BLaER1 (cell line): ENCODE measurements around the gene ZBTB20.

ENCODE experiments used
- H3K27ac ChIP-seq: shearing (Covaris generic); formaldehyde crosslinking; 2 replicates; pipeline ENCODE4 v1.8.1; 2022
- H3K27me3 ChIP-seq: shearing (Covaris generic); formaldehyde crosslinking; 2 replicates; pipeline ENCODE4 v1.8.1; 2022
- H3K36me3 ChIP-seq: shearing (Covaris generic); formaldehyde crosslinking; 2 replicates; pipeline ENCODE4 v1.8.1; 2022
- H3K4me1 ChIP-seq: shearing (Covaris generic); formaldehyde crosslinking; 2 replicates; pipeline ENCODE4 v1.8.1; 2022
- H3K4me2 ChIP-seq: shearing (Covaris generic); formaldehyde crosslinking; 2 replicates; pipeline ENCODE4 v1.8.1; 2022
- H3K4me3 ChIP-seq: shearing (Covaris generic); formaldehyde crosslinking; 2 replicates; pipeline ENCODE4 v1.8.1; 2022
- H3K9ac ChIP-seq: shearing (Covaris generic); formaldehyde crosslinking; 2 replicates; pipeline ENCODE4 v1.8.1; 2022
- H3K9me3 ChIP-seq: shearing (Covaris generic); formaldehyde crosslinking; 2 replicates; pipeline ENCODE4 v1.8.1; 2022
- H4K20me1 ChIP-seq: shearing (Covaris generic); formaldehyde crosslinking; 2 replicates; pipeline ENCODE4 v1.8.1; 2022
- Cebpa-rat ChIP-seq: shearing (Covaris generic); IDR thresholded peaks from 2 replicates; pipeline ENCODE4 v1.8.1; 2022

Gene ZBTB20

DNA sequence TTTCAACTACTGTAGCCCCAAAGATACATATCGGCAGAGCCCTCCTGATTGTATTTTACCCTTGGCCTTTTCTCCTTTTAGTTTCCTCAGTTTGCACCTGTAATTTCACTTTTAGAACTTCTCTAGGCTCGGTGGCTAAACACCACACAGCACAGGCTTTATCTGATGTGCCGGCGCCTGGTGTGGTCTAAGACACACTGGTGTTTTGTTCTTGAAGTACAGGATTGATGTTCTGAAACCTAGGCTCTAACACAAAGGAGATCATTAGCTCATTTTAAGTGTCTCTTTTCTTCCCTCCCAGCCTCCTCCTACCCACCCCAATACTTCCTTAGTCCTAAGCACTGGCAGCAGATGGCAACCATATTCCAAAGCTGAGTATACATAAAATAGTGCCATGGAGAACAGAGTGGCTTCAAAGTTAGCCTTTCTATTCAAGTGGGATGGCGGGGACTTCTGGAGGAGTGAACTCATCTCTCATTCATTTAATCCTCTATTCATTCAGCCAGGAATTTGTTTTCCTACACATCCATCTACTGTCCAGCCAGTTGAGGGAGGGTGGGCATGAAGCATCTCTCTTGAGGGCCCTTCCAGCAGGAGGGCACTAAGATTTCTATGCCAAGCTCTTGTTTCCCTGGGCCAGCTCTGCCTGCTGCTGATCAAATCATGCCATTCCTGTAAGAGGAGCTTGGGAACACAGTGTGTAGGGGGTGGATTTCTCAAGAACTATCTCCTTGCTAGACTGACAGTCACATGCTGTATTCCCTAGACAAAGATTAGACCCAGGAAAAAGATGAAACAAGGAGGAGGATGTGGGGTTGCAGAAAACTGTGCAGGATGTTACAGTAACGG, 782.1 kb downstream of the ZBTB20 start:
- no peak overlapping the region for H3K4me2 ChIP-seq
- no peaks in the 10 kb centered on the region for H3K27me3 ChIP-seq
- H3K27ac ChIP-seq: no peak overlapping the region
- TF ChIP-seq Cebpa-rat: no peak
- H3K4me1 ChIP-seq: no peaks in the 10 kb centered on the region
- H3K9ac ChIP-seq: no peak overlapping the region
- no peaks in the 10 kb centered on the region for H3K36me3 ChIP-seq
- no peak overlapping the region for H3K4me3 ChIP-seq
- no peaks in the 10 kb centered on the region for H4K20me1 ChIP-seq
- no peaks in the 10 kb centered on the region for H3K9me3 ChIP-seq

DNA sequence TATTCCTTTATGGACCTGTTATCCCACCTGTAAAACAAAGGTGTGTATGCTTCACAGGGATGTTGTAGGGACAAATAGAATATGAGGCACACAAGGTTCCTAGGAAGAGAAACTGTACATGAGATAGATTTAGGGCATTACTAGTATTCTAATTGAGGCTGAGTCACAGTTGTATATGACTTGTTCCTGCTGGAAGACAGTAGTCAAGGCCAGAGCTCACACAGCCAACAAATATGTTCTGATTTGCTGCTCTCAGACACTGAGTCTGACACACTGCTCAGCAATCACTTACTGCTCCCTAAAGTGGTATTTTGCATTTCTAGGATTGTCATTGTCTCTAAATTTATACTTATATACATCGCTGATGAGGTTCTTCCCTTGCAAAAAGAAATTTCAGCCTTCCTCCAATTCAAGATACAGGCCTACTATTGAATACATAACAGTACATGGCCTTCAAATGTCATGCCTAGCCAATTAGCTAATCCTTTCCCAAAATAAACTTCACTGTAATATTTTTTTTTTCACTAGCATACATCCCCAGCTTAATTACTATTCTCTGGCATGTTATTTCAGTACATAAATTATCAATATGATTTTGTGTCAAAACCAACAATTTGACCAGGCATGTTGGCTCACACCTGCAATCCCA, 783.4 kb downstream of the ZBTB20 start:
- H3K4me1 ChIP-seq: no peaks in the 10 kb centered on the region
- no peaks in the 10 kb centered on the region for H4K20me1 ChIP-seq
- no peak for TF ChIP-seq Cebpa-rat
- no peaks in the 10 kb centered on the region for H3K36me3 ChIP-seq
- H3K9me3 ChIP-seq: no peaks in the 10 kb centered on the region
- H3K27me3 ChIP-seq: no peaks in the 10 kb centered on the region
- no peak overlapping the region for H3K27ac ChIP-seq
- no peak overlapping the region for H3K4me3 ChIP-seq
- no peak overlapping the region for H3K4me2 ChIP-seq
- H3K9ac ChIP-seq: no peak overlapping the region

- Histone ChIP-seq H3K9me3 (no peaks in the 10 kb centered on the region), H3K36me3 (no peaks in the 10 kb centered on the region), H4K20me1 (no peaks in the 10 kb centered on the region), H3K27ac (no peak overlapping the region), H3K4me1 (no peaks in the 10 kb centered on the region), H3K27me3 (no peaks in the 10 kb centered on the region), H3K4me3 (no peak overlapping the region), H3K4me2 (no peak overlapping the region), H3K9ac (no peak overlapping the region)
- no peak for TF ChIP-seq Cebpa-rat
These were observed 784.3 kb downstream of the ZBTB20 start for GRCh38 chr3:114362815-114363214.

- Histone ChIP-seq H4K20me1 (no peaks in the 10 kb centered on the region), H3K9ac (no peak overlapping the region), H3K4me2 (no peak overlapping the region), H3K4me1 (no peaks in the 10 kb centered on the region), H3K4me3 (no peak overlapping the region), H3K27ac (no peak overlapping the region), H3K27me3 (no peaks in the 10 kb centered on the region), H3K9me3 (no peaks in the 10 kb centered on the region), H3K36me3 (no peaks in the 10 kb centered on the region)
- no peak for TF ChIP-seq Cebpa-rat
These were observed 785.7 kb downstream of the ZBTB20 start for GRCh38 chr3:114361391-114361790.

- H3K27me3 ChIP-seq: no peaks in the 10 kb centered on the region
- no peaks in the 10 kb centered on the region for H4K20me1 ChIP-seq
- no peaks in the 10 kb centered on the region for H3K4me1 ChIP-seq
- H3K4me2 ChIP-seq: no peak overlapping the region
- TF ChIP-seq Cebpa-rat: no peak
- peaks cover 1% of the 10 kb centered on the region; the same call in 1 of the 2 replicates for H3K9me3 ChIP-seq
- peaks cover 4% of the 10 kb centered on the region; the same call in 1 of the 2 replicates for H3K36me3 ChIP-seq
- no peak overlapping the region for H3K9ac ChIP-seq
- no peak overlapping the region for H3K4me3 ChIP-seq
- no peak overlapping the region for H3K27ac ChIP-seq
These were observed 790.6 kb downstream of the ZBTB20 start for GRCh38 chr3:114356525-114356924.

DNA sequence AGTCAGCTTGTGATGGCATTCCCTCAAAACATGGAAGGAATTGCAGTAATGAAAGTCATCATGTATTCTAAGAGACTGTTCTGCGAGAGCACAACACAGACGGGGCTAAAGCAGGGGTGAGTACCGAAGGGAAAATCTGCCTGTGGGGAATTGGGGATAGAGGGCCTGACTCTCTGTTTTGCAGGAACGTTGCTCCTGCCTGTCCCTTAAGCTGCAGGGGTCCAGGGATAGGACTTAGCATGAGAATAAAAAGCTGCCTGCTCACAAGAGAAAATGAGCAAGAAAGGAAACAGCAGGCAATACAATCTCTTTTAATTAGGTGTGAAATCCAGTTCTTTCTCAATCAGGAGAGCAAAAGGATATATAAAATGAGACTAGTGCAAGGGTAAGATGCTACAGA, 791.0 kb downstream of the ZBTB20 start:
- H3K9me3 ChIP-seq: peaks cover 6% of the 10 kb centered on the region
- H3K27me3 ChIP-seq: no peaks in the 10 kb centered on the region
- no peak overlapping the region for H3K4me2 ChIP-seq
- H3K4me1 ChIP-seq: no peaks in the 10 kb centered on the region
- no peak for TF ChIP-seq Cebpa-rat
- peaks cover 9% of the 10 kb centered on the region for H3K36me3 ChIP-seq
- no peaks in the 10 kb centered on the region for H4K20me1 ChIP-seq
- H3K27ac ChIP-seq: no peak overlapping the region
- no peak overlapping the region for H3K9ac ChIP-seq
- no peak overlapping the region for H3K4me3 ChIP-seq

GRCh38 chr3:114355653-114356052, 791.4 kb downstream of the ZBTB20 start:
- H3K4me3 ChIP-seq: no peak overlapping the region
- H3K9ac ChIP-seq: no peak overlapping the region
- TF ChIP-seq Cebpa-rat: no peak
- no peaks in the 10 kb centered on the region for H3K27me3 ChIP-seq
- H3K27ac ChIP-seq: no peak overlapping the region
- no peaks in the 10 kb centered on the region for H3K4me1 ChIP-seq
- H3K36me3 ChIP-seq: peaks cover 13% of the 10 kb centered on the region
- H3K9me3 ChIP-seq: peaks cover 10% of the 10 kb centered on the region
- no peak overlapping the region for H3K4me2 ChIP-seq
- H4K20me1 ChIP-seq: no peaks in the 10 kb centered on the region

DNA sequence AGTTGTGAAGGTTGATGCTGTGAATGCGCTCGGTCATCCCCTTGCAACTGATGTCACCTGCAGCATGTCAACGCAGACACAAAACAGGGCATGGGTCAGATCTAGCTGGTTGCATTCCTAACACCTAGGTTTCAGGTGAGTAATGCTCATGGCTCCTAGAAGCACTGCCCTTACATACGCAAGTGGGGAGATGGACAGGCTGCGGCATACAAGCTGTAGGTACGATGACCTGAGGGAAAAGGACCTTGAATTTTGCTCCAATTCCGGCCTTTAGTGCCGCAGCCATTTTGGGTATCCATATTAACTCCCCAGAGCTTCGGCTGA, 795.3 kb downstream of the ZBTB20 start:
- Histone ChIP-seq H3K27ac (no peak overlapping the region), H3K4me3 (no peak overlapping the region), H3K4me2 (no peak overlapping the region), H3K9ac (no peak overlapping the region), H4K20me1 (no peaks in the 10 kb centered on the region), H3K36me3 (peaks cover 22% of the 10 kb centered on the region), H3K4me1 (no peaks in the 10 kb centered on the region), H3K9me3 (peaks cover 15% of the 10 kb centered on the region), H3K27me3 (no peaks in the 10 kb centered on the region)
- TF ChIP-seq Cebpa-rat: no peak

- peaks cover 15% of the 10 kb centered on the region for H3K9me3 ChIP-seq
- H3K4me2 ChIP-seq: no peak overlapping the region
- H3K36me3 ChIP-seq: peaks cover 22% of the 10 kb centered on the region
- H4K20me1 ChIP-seq: no peaks in the 10 kb centered on the region
- H3K4me1 ChIP-seq: no peaks in the 10 kb centered on the region
- H3K4me3 ChIP-seq: no peak overlapping the region
- H3K9ac ChIP-seq: no peak overlapping the region
- H3K27ac ChIP-seq: no peak overlapping the region
- TF ChIP-seq Cebpa-rat: no peak
- no peaks in the 10 kb centered on the region for H3K27me3 ChIP-seq
These were observed 795.8 kb downstream of the ZBTB20 start for GRCh38 chr3:114351123-114351821.

GRCh38 chr3:114350690-114351089, 796.4 kb downstream of the ZBTB20 start:
- H3K27me3 ChIP-seq: no peaks in the 10 kb centered on the region
- H3K9ac ChIP-seq: no peak overlapping the region
- H3K27ac ChIP-seq: no peak overlapping the region
- TF ChIP-seq Cebpa-rat: no peak
- H3K4me3 ChIP-seq: no peak overlapping the region
- H4K20me1 ChIP-seq: no peaks in the 10 kb centered on the region
- H3K4me2 ChIP-seq: no peak overlapping the region
- peaks cover 22% of the 10 kb centered on the region for H3K36me3 ChIP-seq
- peaks cover 15% of the 10 kb centered on the region for H3K9me3 ChIP-seq
- no peaks in the 10 kb centered on the region for H3K4me1 ChIP-seq
